Measurements from ENCODE around the gene MMP23B.

The MMP23B gene

DNA sequence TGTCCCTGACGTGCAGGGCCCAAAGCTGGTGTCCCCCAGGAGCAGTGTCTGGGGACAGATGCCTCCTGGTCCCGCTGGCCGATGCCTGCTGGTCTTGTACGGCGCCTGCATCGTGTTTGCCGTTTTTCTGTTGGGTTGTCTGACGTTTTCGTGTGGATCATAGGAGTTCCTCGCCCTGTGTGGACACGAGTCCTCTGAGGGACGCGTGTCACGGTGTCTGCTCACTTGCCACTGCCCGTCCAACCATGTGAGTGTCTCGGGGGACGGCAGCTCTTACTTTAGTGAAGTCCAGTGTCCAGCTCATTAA lies 9.2 kb upstream of the MMP23B start:
- no peak for DNase-seq (ENCODE audit: low read depth)
- no peak overlapping the region for H3K4me3 ChIP-seq (replicated peaks; ENCODE audit: low read depth, low read length)
- TF ChIP-seq, protein P1, sequence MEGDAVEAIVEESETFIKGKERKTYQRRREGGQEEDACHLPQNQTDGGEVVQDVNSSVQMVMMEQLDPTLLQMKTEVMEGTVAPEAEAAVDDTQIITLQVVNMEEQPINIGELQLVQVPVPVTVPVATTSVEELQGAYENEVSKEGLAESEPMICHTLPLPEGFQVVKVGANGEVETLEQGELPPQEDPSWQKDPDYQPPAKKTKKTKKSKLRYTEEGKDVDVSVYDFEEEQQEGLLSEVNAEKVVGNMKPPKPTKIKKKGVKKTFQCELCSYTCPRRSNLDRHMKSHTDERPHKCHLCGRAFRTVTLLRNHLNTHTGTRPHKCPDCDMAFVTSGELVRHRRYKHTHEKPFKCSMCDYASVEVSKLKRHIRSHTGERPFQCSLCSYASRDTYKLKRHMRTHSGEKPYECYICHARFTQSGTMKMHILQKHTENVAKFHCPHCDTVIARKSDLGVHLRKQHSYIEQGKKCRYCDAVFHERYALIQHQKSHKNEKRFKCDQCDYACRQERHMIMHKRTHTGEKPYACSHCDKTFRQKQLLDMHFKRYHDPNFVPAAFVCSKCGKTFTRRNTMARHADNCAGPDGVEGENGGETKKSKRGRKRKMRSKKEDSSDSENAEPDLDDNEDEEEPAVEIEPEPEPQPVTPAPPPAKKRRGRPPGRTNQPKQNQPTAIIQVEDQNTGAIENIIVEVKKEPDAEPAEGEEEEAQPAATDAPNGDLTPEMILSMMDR (IDR thresholded peaks at IDR 0.05; ENCODE audit: low read length, missing control alignments), result no peak

DNA sequence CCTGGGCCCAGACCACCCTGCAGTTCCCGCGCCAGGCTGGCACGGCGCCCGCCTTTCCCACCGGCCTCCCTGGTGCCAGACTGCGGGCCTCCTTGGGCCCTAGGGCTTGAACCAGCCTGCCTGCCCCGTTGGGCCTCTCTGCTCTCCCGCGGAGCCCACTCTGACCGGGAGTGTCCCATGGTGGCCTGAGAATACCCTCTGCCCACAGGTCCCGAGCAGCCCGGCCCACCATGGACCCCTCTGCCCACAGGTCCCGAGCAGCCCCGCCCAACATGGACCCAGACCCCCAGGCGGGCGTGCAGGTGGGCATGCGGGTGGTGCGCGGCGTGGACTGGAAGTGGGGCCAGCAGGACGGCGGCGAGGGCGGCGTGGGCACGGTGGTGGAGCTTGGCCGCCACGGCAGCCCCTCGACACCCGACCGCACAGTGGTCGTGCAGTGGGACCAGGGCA lies 8.8 kb upstream of the MMP23B start:
- H3K4me3 ChIP-seq (replicated peaks; ENCODE audit: low read depth, low read length), result no peak overlapping the region
- DNase-seq (ENCODE audit: low read depth), result no peak
- TF ChIP-seq, protein P1 (IDR thresholded peaks at IDR 0.05; ENCODE audit: low read length, missing control alignments), result no peak

DNA sequence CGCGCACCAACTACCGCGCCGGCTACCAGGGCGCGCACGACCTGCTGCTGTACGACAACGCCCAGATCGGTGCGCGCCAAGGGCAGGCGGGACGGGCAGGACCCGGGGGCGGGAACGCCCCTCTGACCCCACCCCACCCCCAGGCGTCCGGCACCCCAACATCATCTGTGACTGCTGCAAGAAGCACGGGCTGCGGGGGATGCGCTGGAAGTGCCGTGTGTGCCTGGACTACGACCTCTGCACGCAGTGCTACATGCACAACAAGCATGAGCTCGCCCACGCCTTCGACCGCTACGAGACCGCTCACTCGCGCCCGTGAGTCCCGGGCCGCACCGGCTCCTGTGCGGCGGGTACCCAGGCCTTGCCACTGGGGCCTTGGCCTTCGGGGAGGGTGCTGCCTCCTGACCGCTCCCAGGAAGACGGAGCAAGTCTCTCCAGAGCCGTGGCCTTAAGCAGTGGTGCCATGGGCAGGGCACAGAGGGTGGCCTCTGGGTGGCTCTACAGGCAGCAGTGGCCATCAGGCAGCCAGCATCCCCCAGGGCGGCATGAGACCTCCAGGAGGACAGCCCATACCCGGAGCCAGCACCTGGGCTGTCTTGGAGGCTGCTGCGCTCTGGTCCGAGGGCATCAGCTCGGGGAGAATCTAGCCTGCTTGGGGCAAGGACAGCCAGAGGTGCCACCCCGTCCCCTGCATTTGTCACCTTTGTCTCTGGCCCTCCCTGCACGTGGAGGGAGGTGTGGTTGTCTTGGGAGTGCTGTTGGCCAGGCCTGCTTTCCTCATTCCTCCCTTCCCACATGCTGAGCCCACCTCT lies 8.1 kb upstream of the MMP23B start:
- TF ChIP-seq, protein P1 (IDR thresholded peaks at IDR 0.05; ENCODE audit: low read length, missing control alignments), result no peak
- no peak for DNase-seq (ENCODE audit: low read depth)
- H3K4me3 ChIP-seq (replicated peaks; ENCODE audit: low read depth, low read length), result no peak overlapping the region

DNA sequence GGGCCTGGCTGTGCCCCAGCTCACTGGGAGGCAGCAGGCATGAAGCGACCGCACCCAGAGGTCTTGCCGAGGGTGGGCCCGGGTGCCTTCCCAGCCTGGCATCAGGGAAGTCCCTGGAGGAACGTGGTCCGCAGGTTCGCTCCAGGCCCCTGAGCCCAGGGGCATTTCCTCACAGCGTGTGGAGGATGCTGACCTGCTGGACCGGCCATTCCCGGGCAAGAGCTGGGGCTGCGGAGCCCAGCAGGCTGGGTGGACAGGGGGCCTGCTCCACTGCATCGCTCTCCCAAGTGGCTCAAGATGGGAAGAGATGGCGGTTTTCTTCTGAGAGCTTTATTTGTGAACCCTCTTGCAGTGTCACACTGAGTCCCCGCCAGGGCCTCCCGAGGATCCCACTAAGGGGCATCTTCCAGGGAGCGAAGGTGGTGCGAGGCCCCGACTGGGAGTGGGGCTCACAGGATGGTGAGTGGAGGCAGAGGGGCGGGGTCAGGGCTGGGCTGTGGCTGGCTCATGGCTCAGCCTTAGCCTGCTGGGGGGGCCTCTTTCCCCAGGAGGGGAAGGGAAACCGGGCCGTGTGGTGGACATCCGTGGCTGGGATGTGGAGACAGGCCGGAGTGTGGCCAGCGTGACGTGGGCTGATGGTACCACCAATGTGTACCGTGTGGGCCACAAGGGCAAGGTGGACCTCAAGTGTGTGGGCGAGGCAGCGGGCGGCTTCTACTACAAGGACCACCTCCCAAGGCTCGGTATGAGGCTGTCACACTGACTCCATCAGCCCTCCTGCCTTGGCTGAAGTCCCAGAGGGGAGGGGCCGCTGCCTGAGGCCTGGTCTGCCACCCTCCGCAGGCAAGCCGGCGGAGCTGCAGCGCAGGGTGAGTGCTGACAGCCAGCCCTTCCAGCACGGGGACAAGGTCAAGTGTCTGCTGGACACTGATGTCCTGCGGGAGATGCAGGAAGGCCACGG lies 7.2 kb upstream of the MMP23B start:
- DNase-seq (ENCODE audit: low read depth), result no peak
- TF ChIP-seq, protein P1 (IDR thresholded peaks at IDR 0.05; ENCODE audit: low read length, missing control alignments), result no peak
- no peak overlapping the region for H3K4me3 ChIP-seq (replicated peaks; ENCODE audit: low read depth, low read length)

DNA sequence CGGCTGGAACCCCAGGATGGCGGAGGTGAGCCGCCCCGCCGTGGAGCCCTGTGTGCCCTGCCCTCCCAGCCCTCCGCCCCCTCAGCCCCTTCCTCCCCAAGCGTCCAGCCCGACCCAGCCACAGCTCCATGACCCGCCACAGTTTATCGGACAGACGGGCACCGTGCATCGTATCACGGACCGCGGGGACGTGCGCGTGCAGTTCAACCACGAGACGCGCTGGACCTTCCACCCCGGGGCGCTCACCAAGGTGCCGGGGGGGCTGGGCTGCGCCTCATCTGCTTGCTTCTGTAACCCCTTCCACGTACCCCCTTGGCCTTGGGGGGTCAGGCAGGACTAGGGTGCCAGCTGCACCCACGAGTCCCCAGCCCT lies 6.6 kb upstream of the MMP23B start:
- no peak for DNase-seq (ENCODE audit: low read depth)
- TF ChIP-seq, protein P1 (IDR thresholded peaks at IDR 0.05; ENCODE audit: low read length, missing control alignments), result no peak
- no peak overlapping the region for H3K4me3 ChIP-seq (replicated peaks; ENCODE audit: low read depth, low read length)

DNA sequence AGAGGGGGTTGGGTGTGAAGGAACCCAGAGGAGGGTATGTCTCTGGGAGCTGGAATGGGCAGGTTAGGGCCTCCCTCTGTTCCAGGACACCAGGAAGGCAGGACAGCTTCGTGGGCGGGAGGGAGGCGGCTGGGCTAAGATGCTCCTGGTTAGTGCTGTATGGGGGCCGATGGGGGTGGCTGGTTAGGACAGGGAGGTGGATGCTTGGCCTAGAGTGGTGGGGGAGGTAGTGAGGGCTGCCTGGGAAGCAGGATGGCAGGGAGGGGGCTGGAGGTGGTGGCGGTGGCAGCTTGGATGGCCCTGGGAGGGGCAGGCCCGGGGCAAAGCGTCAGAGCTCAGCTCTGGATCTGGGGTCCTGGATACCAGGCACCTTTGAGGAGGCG lies 6.2 kb upstream of the MMP23B start:
- TF ChIP-seq, protein P1 (IDR thresholded peaks at IDR 0.05; ENCODE audit: low read length, missing control alignments), result no peak
- DNase-seq (ENCODE audit: low read depth), result no peak
- H3K4me3 ChIP-seq (replicated peaks; ENCODE audit: low read depth, low read length), result no peak overlapping the region

All from fibroblast of pulmonary artery (primary cell).